Stimulated activated effector memory CD8-positive, alpha-beta T cell treated with anti-CD3 and anti-CD28 coated beads, Interleukin-12 subunit alpha, Interleukin-12 subunit beta, amount 100 ng/mL, for 72 hours (primary cell): ENCODE data around the gene SMNDC1.
A peak's percentile ranks its signal among the peaks of the same experiment; 100 is the strongest.
"Not testable (repeated sequence)": the region's sequence is repeated elsewhere in the genome, so short reads cannot be mapped to it uniquely, and the experiment has no call there.

Experiments
- ATAC-seq: fragments of 150-1000 bp; cut with Tn5 transposase; 2 replicates; pipeline ENCODE4 v1.10.0; 2021
- DNase-seq, 2 donors: peaks; one replicate each; pipeline ENCODE4 v3.0.0; 2021 to 2022; ENCODE audit warnings: low spot score in 2 of 2
- H3K27ac Mint-ChIP-seq: one replicate; pipeline ENCODE4 v1.8.0; 2022; ENCODE audit warnings: mild to moderate bottlenecking, mixed read lengths
- H3K36me3 Mint-ChIP-seq: one replicate; pipeline ENCODE4 v1.8.0; 2022; ENCODE audit warnings: mild to moderate bottlenecking, mixed read lengths
- H3K4me1 Mint-ChIP-seq: one replicate; pipeline ENCODE4 v1.8.0; 2022; ENCODE audit warnings: mixed read lengths
- H3K4me3 Mint-ChIP-seq: one replicate; pipeline ENCODE4 v1.8.0; 2022; ENCODE audit warnings: mild to moderate bottlenecking, mixed read lengths
- H3K9me3 Mint-ChIP-seq: one replicate; pipeline ENCODE4 v1.8.0; 2022; ENCODE audit warnings: mixed read lengths

Gene SMNDC1

GRCh38 chr10:110336111-110336721, 31.5 kb upstream of the SMNDC1 start:
- H3K4me3 Mint-ChIP-seq: peak overlapping the region; percentile 26
- no peaks in the 10 kb centered on the region for H3K9me3 Mint-ChIP-seq
- peaks cover 23% of the 10 kb centered on the region for H3K4me1 Mint-ChIP-seq
- ATAC-seq (peak; percentile 64), DNase-seq (no peak)
- peak overlapping the region; percentile 77 for H3K27ac Mint-ChIP-seq
- H3K36me3 Mint-ChIP-seq: no peaks in the 10 kb centered on the region

- peak; percentile 85 for ATAC-seq
- DNase-seq: no peak
- H3K9me3 Mint-ChIP-seq: peaks cover 6% of the 10 kb centered on the region
- H3K36me3 Mint-ChIP-seq: no peaks in the 10 kb centered on the region
- peaks cover 23% of the 10 kb centered on the region for H3K4me1 Mint-ChIP-seq
- H3K27ac Mint-ChIP-seq: no peak overlapping the region
- H3K4me3 Mint-ChIP-seq: peak overlapping the region; percentile 26
Observed at GRCh38 chr10:110335314-110336064, 30.8 kb upstream of the SMNDC1 start.

- peak overlapping the region; percentile 11 for H3K4me3 Mint-ChIP-seq
- no peaks in the 10 kb centered on the region for H3K36me3 Mint-ChIP-seq
- DNase-seq: no peak
- peak; percentile 52 for ATAC-seq
- peak overlapping the region; percentile 29 for H3K27ac Mint-ChIP-seq
- peaks cover 14% of the 10 kb centered on the region for H3K9me3 Mint-ChIP-seq
- H3K4me1 Mint-ChIP-seq: peaks cover 23% of the 10 kb centered on the region
Observed at GRCh38 chr10:110334061-110334656, 29.4 kb upstream of the SMNDC1 start.

GRCh38 chr10:110331226-110331795, 26.6 kb upstream of the SMNDC1 start:
- not testable (repeated sequence) for H3K27ac Mint-ChIP-seq, H3K36me3 Mint-ChIP-seq, ATAC-seq, H3K4me3 Mint-ChIP-seq, DNase-seq
- peaks cover 14% of the 10 kb centered on the region for H3K9me3 Mint-ChIP-seq
- peaks cover 28% of the 10 kb centered on the region for H3K4me1 Mint-ChIP-seq

- Mint-ChIP-seq H3K36me3 (no peaks in the 10 kb centered on the region), H3K4me3 (no peak overlapping the region), H3K27ac (no peak overlapping the region), H3K9me3 (peaks cover 16% of the 10 kb centered on the region), H3K4me1 (peaks cover 28% of the 10 kb centered on the region)
- DNase-seq: no peak
- no peak for ATAC-seq
Observed at GRCh38 chr10:110330675-110331074, 26.0 kb upstream of the SMNDC1 start.

- Mint-ChIP-seq H3K9me3 (peaks cover 16% of the 10 kb centered on the region), H3K4me3 (no peak overlapping the region), H3K4me1 (peaks cover 48% of the 10 kb centered on the region), H3K27ac (peak overlapping the region; percentile 77), H3K36me3 (no peaks in the 10 kb centered on the region)
- DNase-seq (no peak), ATAC-seq (no peak)
Observed at GRCh38 chr10:110327262-110327914, 22.7 kb upstream of the SMNDC1 start.

- Mint-ChIP-seq H3K4me1 (peaks cover 51% of the 10 kb centered on the region), H3K4me3 (peak overlapping the region; percentile 36), H3K27ac (peak overlapping the region; percentile 77), H3K36me3 (no peaks in the 10 kb centered on the region), H3K9me3 (peaks cover 20% of the 10 kb centered on the region)
- ATAC-seq: peak; percentile 73
- DNase-seq: no peak
Observed at GRCh38 chr10:110326351-110327032, 21.8 kb upstream of the SMNDC1 start.

GRCh38 chr10:110324805-110325280, 20.1 kb upstream of the SMNDC1 start:
- no peaks in the 10 kb centered on the region for H3K36me3 Mint-ChIP-seq
- H3K4me1 Mint-ChIP-seq: peaks cover 51% of the 10 kb centered on the region
- DNase-seq: no peak
- ATAC-seq: peak; percentile 75
- peak overlapping the region; percentile 35 for H3K4me3 Mint-ChIP-seq
- H3K9me3 Mint-ChIP-seq: peaks cover 13% of the 10 kb centered on the region
- peak overlapping the region; percentile 87 for H3K27ac Mint-ChIP-seq

- peak; percentile 78 for ATAC-seq
- DNase-seq: no peak
- peaks cover 51% of the 10 kb centered on the region for H3K4me1 Mint-ChIP-seq
- no peaks in the 10 kb centered on the region for H3K36me3 Mint-ChIP-seq
- H3K4me3 Mint-ChIP-seq: peak overlapping the region; percentile 35
- peak overlapping the region; percentile 87 for H3K27ac Mint-ChIP-seq
- peaks cover 9% of the 10 kb centered on the region for H3K9me3 Mint-ChIP-seq
Observed at GRCh38 chr10:110324201-110324804, 19.6 kb upstream of the SMNDC1 start.

- Mint-ChIP-seq H3K4me3 (no peak overlapping the region), H3K36me3 (no peaks in the 10 kb centered on the region), H3K4me1 (peaks cover 56% of the 10 kb centered on the region), H3K9me3 (peaks cover 8% of the 10 kb centered on the region), H3K27ac (no peak overlapping the region)
- ATAC-seq (no peak), DNase-seq (no peak)
Observed at GRCh38 chr10:110323503-110323902, 18.8 kb upstream of the SMNDC1 start.

- Mint-ChIP-seq H3K4me1 (peaks cover 51% of the 10 kb centered on the region), H3K4me3 (no peak overlapping the region), H3K36me3 (no peaks in the 10 kb centered on the region), H3K9me3 (peaks cover 8% of the 10 kb centered on the region), H3K27ac (peak overlapping the region; percentile 62)
- no peak for DNase-seq
- ATAC-seq: no peak
Observed at GRCh38 chr10:110321869-110322620, 17.3 kb upstream of the SMNDC1 start.

GRCh38 chr10:110317866-110318850, 13.4 kb upstream of the SMNDC1 start:
- no peak overlapping the region for H3K4me3 Mint-ChIP-seq
- DNase-seq (peak in 1 of 2 donors; percentile 42), ATAC-seq (peak; percentile 68)
- peaks cover 25% of the 10 kb centered on the region for H3K4me1 Mint-ChIP-seq
- peaks cover 6% of the 10 kb centered on the region for H3K9me3 Mint-ChIP-seq
- H3K27ac Mint-ChIP-seq: no peak overlapping the region
- no peaks in the 10 kb centered on the region for H3K36me3 Mint-ChIP-seq

GRCh38 chr10:110313674-110314073, 9.0 kb upstream of the SMNDC1 start:
- Mint-ChIP-seq H3K4me3 (no peak overlapping the region), H3K27ac (no peak overlapping the region), H3K9me3 (no peaks in the 10 kb centered on the region), H3K4me1 (peaks cover 37% of the 10 kb centered on the region), H3K36me3 (no peaks in the 10 kb centered on the region)
- ATAC-seq: no peak
- no peak for DNase-seq
